Fibroblast of lung (primary cell): ENCODE results near the gene ADAT1.

Source experiments
- EZH2 ChIP-seq: IDR thresholded peaks from 2 replicates; pipeline ENCODE4 v1.5.1; 2012; ENCODE audit warnings: low read length, control low read depth, mild to moderate bottlenecking; ENCODE audit errors: missing control alignments
- TF ChIP-seq, protein P1 (sequence below), 2 donors: IDR thresholded peaks in 1 of 2; conservative IDR thresholded peaks in 1 of 2; 1 replicate in 1 of 2; 2 replicates in 1 of 2; pipeline ENCODE4 v1.5.1; 2011 to 2012; ENCODE audit warnings: low read length in 2 of 2, control low read depth in 1 of 2, inconsistent platforms in 1 of 2, low read depth in 1 of 2, mild to moderate bottlenecking in 1 of 2

GRCh38 chr16:75627851-75628250 lies 4.8 kb upstream of the ADAT1 start:
- TF ChIP-seq, protein P1, sequence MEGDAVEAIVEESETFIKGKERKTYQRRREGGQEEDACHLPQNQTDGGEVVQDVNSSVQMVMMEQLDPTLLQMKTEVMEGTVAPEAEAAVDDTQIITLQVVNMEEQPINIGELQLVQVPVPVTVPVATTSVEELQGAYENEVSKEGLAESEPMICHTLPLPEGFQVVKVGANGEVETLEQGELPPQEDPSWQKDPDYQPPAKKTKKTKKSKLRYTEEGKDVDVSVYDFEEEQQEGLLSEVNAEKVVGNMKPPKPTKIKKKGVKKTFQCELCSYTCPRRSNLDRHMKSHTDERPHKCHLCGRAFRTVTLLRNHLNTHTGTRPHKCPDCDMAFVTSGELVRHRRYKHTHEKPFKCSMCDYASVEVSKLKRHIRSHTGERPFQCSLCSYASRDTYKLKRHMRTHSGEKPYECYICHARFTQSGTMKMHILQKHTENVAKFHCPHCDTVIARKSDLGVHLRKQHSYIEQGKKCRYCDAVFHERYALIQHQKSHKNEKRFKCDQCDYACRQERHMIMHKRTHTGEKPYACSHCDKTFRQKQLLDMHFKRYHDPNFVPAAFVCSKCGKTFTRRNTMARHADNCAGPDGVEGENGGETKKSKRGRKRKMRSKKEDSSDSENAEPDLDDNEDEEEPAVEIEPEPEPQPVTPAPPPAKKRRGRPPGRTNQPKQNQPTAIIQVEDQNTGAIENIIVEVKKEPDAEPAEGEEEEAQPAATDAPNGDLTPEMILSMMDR (conservative IDR thresholded peaks at IDR 0.05 in 1 of 2, IDR thresholded peaks at IDR 0.05 in 1 of 2; ENCODE audit: low read depth in 1 of 2, low read length in 2 of 2): no peak
- TF ChIP-seq EZH2: no peak
